Loucy (cell line): ENCODE data around the gene MYL11.

Source experiments
- H2AFZ ChIP-seq: fragments of 200-600 bp; sonication (generic); 2 replicates; pipeline ENCODE4 v1.6.0; 2016; ENCODE audit warnings: antibody characterized with exemption, mild to moderate bottlenecking, low read length, moderate library complexity
- H3F3A ChIP-seq: fragments of 200-600 bp; 2 replicates; pipeline ENCODE4 v1.6.0; 2016; ENCODE audit warnings: antibody characterized with exemption, low read depth, mild to moderate bottlenecking
- H3K27me3 ChIP-seq: fragments of 200-600 bp; sonication (generic); 2 replicates; pipeline ENCODE4 v1.6.1; 2014; ENCODE audit warnings: low read length, mild to moderate bottlenecking; ENCODE audit not compliant: insufficient read depth, poor library complexity, severe bottlenecking
- H3K36me3 ChIP-seq: fragments of 200-600 bp; sonication (generic); 2 replicates; pipeline ENCODE4 v1.6.1; 2016; ENCODE audit warnings: low read length; ENCODE audit not compliant: insufficient read depth
- H3K4me1 ChIP-seq: fragments of 200-600 bp; sonication (generic); 2 replicates; pipeline ENCODE4 v1.5.1; 2014; ENCODE audit warnings: low read length, mild to moderate bottlenecking; ENCODE audit not compliant: insufficient read depth, poor library complexity, severe bottlenecking
- H3K4me2 ChIP-seq: fragments of 200-600 bp; sonication (generic); 2 replicates; pipeline ENCODE4 v1.6.0; 2014; ENCODE audit warnings: antibody characterized with exemption, low read length, low read depth, mild to moderate bottlenecking; ENCODE audit not compliant: poor library complexity, severe bottlenecking
- H3K4me3 ChIP-seq: fragments of 200-600 bp; sonication (generic); 2 replicates; pipeline ENCODE4 v1.5.1; 2014; ENCODE audit warnings: low read length, mild to moderate bottlenecking, mixed read lengths; ENCODE audit not compliant: poor library complexity, severe bottlenecking
- H3K79me2 ChIP-seq: fragments of 200-600 bp; sonication (generic); 2 replicates; pipeline ENCODE4 v1.6.1; 2014; ENCODE audit warnings: low read length; ENCODE audit not compliant: insufficient read depth
- H3K9ac ChIP-seq: fragments of 200-600 bp; sonication (generic); 2 replicates; pipeline ENCODE4 v1.6.0; 2014; ENCODE audit warnings: mild to moderate bottlenecking, low read depth, low read length, moderate library complexity; ENCODE audit not compliant: poor library complexity, severe bottlenecking
- H3K9me2 ChIP-seq: fragments of 200-600 bp; sonication (generic); replicated peaks from 2 replicates; pipeline ENCODE4 v1.6.1; 2016; ENCODE audit warnings: low read depth, low read length, mixed read lengths
- H3K9me3 ChIP-seq: fragments of 200-600 bp; sonication (generic); 2 replicates; pipeline ENCODE4 v1.6.1; 2014; ENCODE audit warnings: mild to moderate bottlenecking, antibody characterized with exemption, low read length, low read depth; ENCODE audit not compliant: insufficient read depth
- H4K20me1 ChIP-seq: fragments of 200-600 bp; sonication (generic); 2 replicates; pipeline ENCODE4 v1.6.0; 2014; ENCODE audit warnings: antibody characterized with exemption, low read length, mild to moderate bottlenecking; ENCODE audit not compliant: insufficient read depth, poor library complexity, severe bottlenecking
- EZH2phosphoT487 ChIP-seq: fragments of 200-600 bp; IDR thresholded peaks from 2 replicates; pipeline ENCODE4 v1.6.1; 2018; ENCODE audit warnings: antibody characterized with exemption, mild to moderate bottlenecking, moderate library complexity, borderline replicate concordance
- TF ChIP-seq, protein P1 (sequence below): fragments of 200-600 bp; sonication (generic); conservative IDR thresholded peaks from 2 replicates; pipeline ENCODE4 v1.5.1; 2014; ENCODE audit warnings: mild to moderate bottlenecking, antibody characterized with exemption, low read length

MYL11 gene

GRCh38 chr16:30354423-30355143 is 20.0 kb upstream of the MYL11 start:
- peak overlapping the region; percentile 80 for H2AFZ ChIP-seq
- H3K4me1 ChIP-seq = peaks cover 28% of the 10 kb centered on the region
- peaks cover 44% of the 10 kb centered on the region; the same call in 1 of the 2 replicates for H3K36me3 ChIP-seq
- no peaks in the 10 kb centered on the region for H3K27me3 ChIP-seq
- H3K4me2 ChIP-seq = peak overlapping the region; percentile 83
- H3K79me2 ChIP-seq = peaks cover 66% of the 10 kb centered on the region
- H3K9me3 ChIP-seq = no peaks in the 10 kb centered on the region
- TF ChIP-seq, protein P1, sequence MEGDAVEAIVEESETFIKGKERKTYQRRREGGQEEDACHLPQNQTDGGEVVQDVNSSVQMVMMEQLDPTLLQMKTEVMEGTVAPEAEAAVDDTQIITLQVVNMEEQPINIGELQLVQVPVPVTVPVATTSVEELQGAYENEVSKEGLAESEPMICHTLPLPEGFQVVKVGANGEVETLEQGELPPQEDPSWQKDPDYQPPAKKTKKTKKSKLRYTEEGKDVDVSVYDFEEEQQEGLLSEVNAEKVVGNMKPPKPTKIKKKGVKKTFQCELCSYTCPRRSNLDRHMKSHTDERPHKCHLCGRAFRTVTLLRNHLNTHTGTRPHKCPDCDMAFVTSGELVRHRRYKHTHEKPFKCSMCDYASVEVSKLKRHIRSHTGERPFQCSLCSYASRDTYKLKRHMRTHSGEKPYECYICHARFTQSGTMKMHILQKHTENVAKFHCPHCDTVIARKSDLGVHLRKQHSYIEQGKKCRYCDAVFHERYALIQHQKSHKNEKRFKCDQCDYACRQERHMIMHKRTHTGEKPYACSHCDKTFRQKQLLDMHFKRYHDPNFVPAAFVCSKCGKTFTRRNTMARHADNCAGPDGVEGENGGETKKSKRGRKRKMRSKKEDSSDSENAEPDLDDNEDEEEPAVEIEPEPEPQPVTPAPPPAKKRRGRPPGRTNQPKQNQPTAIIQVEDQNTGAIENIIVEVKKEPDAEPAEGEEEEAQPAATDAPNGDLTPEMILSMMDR = no peak
- TF ChIP-seq EZH2phosphoT487 = no peak
- H3K9ac ChIP-seq = peak overlapping the region; percentile 88
- H3F3A ChIP-seq = peaks cover 5% of the 10 kb centered on the region; the same call in 1 of the 2 replicates
- H4K20me1 ChIP-seq = peaks cover 12% of the 10 kb centered on the region
- H3K4me3 ChIP-seq = peak overlapping the region; percentile 90
- H3K9me2 ChIP-seq = no peaks in the 10 kb centered on the region

DNA sequence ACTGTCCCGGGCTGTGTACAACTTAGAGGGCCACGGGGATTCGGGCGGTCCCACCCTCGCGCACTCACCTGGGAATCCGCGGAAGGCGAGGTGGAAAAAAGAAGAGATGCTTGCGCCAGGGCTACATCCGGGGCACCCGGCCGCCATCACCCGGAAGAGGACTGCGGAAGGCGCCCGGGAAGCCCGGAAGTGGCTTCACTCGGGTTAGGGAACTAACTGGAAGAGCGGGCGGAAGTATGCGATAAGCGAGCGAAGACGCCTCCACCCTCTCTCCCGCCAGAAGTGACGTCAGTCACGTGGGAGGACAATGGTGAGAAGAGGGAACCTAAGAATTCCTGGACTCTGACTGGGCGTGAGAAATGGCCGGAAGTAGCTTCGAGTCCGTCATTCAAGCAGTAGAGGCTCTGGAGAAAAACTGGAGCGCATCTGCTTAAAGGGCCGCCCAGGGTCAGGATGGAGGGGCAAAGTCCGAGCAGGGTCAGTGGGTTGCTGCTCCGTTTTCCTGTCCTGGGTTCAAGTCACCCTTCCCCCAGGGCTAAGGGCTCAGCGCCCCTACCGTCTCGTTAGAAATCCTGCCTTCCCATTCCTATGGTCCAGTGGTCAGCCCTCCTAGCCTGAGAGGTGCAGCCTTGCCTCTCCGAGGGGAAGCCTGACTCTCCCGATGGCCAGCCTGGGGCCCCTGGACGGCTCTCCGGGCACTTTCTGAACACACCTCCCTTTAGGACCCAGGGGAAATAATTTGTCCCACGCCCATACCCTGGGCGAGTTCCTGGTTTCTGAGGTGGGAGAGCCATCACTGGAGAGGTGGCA is 19.3 kb upstream of the MYL11 start, which contains the start of gene CD2BP2:
Gene CD2BP2, minus strand, starts transcription at position 165 of the 810 bp plus-strand sequence. CDS start 627 bp downstream, outside the sequence.
- H3F3A ChIP-seq = peaks cover 5% of the 10 kb centered on the region; the same call in 1 of the 2 replicates
- no peaks in the 10 kb centered on the region for H3K9me2 ChIP-seq
- peaks cover 73% of the 10 kb centered on the region for H3K79me2 ChIP-seq
- H4K20me1 ChIP-seq = peaks cover 12% of the 10 kb centered on the region
- H3K9me3 ChIP-seq = no peaks in the 10 kb centered on the region
- H3K9ac ChIP-seq = peak within 1 kb of the TSS; percentile 88
- H3K4me3 ChIP-seq = peak within 1 kb of the TSS; percentile 90
- peaks cover 22% of the 10 kb centered on the region for H3K4me1 ChIP-seq
- H3K27me3 ChIP-seq = no peaks in the 10 kb centered on the region
- TF ChIP-seq, protein P1 = no peak
- no peak for TF ChIP-seq EZH2phosphoT487
- peaks cover 47% of the 10 kb centered on the region; the same call in 1 of the 2 replicates for H3K36me3 ChIP-seq
- peak within 1 kb of the TSS; percentile 92 for H3K4me2 ChIP-seq
- peak within 1 kb of the TSS; percentile 80 for H2AFZ ChIP-seq

DNA sequence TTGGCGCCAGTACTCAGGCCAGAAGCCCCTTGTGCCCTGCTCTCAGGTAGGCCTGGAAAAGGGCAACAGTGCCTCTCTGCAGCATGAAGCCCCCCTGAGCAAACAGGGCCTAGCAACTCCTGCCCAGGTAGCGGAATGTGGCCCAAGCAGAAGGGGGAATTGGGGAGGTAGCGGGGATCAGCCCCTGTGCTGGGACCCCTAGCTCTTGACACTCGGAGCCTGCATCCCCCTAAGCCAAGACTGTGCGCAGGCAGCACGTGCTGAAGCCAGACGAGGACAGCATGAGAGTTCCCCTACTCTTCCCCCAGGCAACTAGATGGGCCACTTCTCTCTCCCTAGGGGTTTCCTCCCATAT is 18.7 kb upstream of the MYL11 start:
- Histone ChIP-seq H3F3A (no peaks in the 10 kb centered on the region), H3K9me3 (no peaks in the 10 kb centered on the region), H3K4me3 (peak overlapping the region; percentile 90), H4K20me1 (peaks cover 12% of the 10 kb centered on the region), H3K9me2 (no peaks in the 10 kb centered on the region), H3K4me2 (peak overlapping the region; percentile 92), H3K79me2 (peaks cover 79% of the 10 kb centered on the region), H2AFZ (no peak overlapping the region), H3K36me3 (peaks cover 47% of the 10 kb centered on the region; the same call in 1 of the 2 replicates), H3K27me3 (no peaks in the 10 kb centered on the region), H3K4me1 (peaks cover 18% of the 10 kb centered on the region), H3K9ac (peak overlapping the region; percentile 88)
- no peak for TF ChIP-seq EZH2phosphoT487
- TF ChIP-seq, protein P1 = no peak
